Calu3 (cell line): Measurements from ENCODE around the gene BRINP3. TPM values are rescaled to one million over a fixed set of nuclear protein-coding genes. Genes with fewer than 3 reads are reported as not detected.
A peak's percentile ranks its signal among the peaks of the same experiment; 100 is the strongest.
"Not testable (repeated sequence)": the region's sequence is repeated elsewhere in the genome, so short reads cannot be mapped to it uniquely, and the experiment has no call there.

Experiments
- Bru-seq: library from RNA; stranded (reverse); fragments of 400-500 nt; gene quantifications from one replicate; lab custom pipeline; 2021; lab: Mats Ljungman, UMichigan
- BruChase-seq, 2 experiments: library from RNA; stranded (reverse); fragments of 400-500 nt; gene quantifications; one replicate each; lab custom pipeline; 2021; lab: Mats Ljungman, UMichigan
- BruUV-seq: library from RNA; stranded (reverse); fragments of 400-500 nt; replicated peaks from 2 replicates; lab custom pipeline; 2021; lab: Mats Ljungman, UMichigan
- CTCF ChIA-PET: fragments of 300-600 bp; sonication (Branson Sonifier 250); formaldehyde crosslinking; loops from one replicate; lab custom pipeline; 2022; ENCODE audit warnings: antibody characterized with exemption; lab: Charles Lee
- DNase-seq: peaks from one replicate; pipeline ENCODE4 v3.0.0; 2022
- H3K27ac Mint-ChIP-seq: one replicate; pipeline ENCODE4 v1.8.0; 2022; ENCODE audit warnings: mixed read lengths; ENCODE audit not compliant: unreplicated experiment
- H3K27me3 Mint-ChIP-seq: one replicate; pipeline ENCODE4 v1.8.0; 2022; ENCODE audit warnings: mixed read lengths; ENCODE audit not compliant: unreplicated experiment
- H3K36me3 Mint-ChIP-seq: one replicate; pipeline ENCODE4 v1.8.0; 2022; ENCODE audit warnings: mild to moderate bottlenecking, moderate library complexity, mixed read lengths; ENCODE audit not compliant: insufficient read depth, unreplicated experiment
- H3K4me1 Mint-ChIP-seq: one replicate; pipeline ENCODE4 v1.8.0; 2022; ENCODE audit warnings: mild to moderate bottlenecking, low read depth, mixed read lengths; ENCODE audit not compliant: unreplicated experiment
- H3K4me3 Mint-ChIP-seq: one replicate; pipeline ENCODE4 v1.8.0; 2022; ENCODE audit warnings: mild to moderate bottlenecking, low read depth, moderate library complexity, mixed read lengths; ENCODE audit not compliant: unreplicated experiment
- H3K9me3 Mint-ChIP-seq: one replicate; pipeline ENCODE4 v1.8.0; 2022; ENCODE audit warnings: low read depth, mixed read lengths; ENCODE audit not compliant: unreplicated experiment
- intact Hi-C: fragments of 100-400 bp; cut with micrococcal nuclease; formaldehyde crosslinking; loops from one replicate; pipeline ENCODE4 v1.10.0; 2022; ENCODE audit not compliant: unreplicated experiment
- long read RNA-seq: library from polyadenylated mRNA; stranded (forward); transcript quantifications from one replicate; pipeline ENCODE4 v2.0.0, GENCODE V29; 2022
- total RNA-seq: library from RNA; stranded (reverse); gene quantifications from 2 replicates; pipeline ENCODE4 v1.2.3, GENCODE V29; 2022
- TF ChIP-seq, protein P1 (sequence below): fragments of 200-600 bp; IDR thresholded peaks from one replicate; pipeline ENCODE4 v1.8.0; 2022; ENCODE audit warnings: antibody characterized with exemption; ENCODE audit not compliant: unreplicated experiment

BRINP3 gene
- total RNA-seq (not detected in 2 replicates), Bru-seq, nascent RNA (percentile 1 among the genes with signal in this experiment), BruChase-seq, experiment 1, labeled RNA remaining after a 6-hour chase (percentile 0 among the genes with signal in this experiment), BruChase-seq, experiment 2, labeled RNA remaining after a 2-hour chase (percentile 1 among the genes with signal in this experiment)
- long read RNA-seq: 0 reads

- intact Hi-C loops: no loop called here
- H3K4me3 Mint-ChIP-seq: peak within 1 kb of the TSS; percentile 79
- H3K36me3 Mint-ChIP-seq: peaks cover 15% of the 10 kb centered on the region
- no TSS peak for BruUV-seq
- H3K27ac Mint-ChIP-seq: peak within 1 kb of the TSS; percentile 82
- CTCF ChIA-PET: no interaction called here
- DNase-seq: no peak
- no peaks in the 10 kb centered on the region for H3K9me3 Mint-ChIP-seq
- TF ChIP-seq, protein P1, sequence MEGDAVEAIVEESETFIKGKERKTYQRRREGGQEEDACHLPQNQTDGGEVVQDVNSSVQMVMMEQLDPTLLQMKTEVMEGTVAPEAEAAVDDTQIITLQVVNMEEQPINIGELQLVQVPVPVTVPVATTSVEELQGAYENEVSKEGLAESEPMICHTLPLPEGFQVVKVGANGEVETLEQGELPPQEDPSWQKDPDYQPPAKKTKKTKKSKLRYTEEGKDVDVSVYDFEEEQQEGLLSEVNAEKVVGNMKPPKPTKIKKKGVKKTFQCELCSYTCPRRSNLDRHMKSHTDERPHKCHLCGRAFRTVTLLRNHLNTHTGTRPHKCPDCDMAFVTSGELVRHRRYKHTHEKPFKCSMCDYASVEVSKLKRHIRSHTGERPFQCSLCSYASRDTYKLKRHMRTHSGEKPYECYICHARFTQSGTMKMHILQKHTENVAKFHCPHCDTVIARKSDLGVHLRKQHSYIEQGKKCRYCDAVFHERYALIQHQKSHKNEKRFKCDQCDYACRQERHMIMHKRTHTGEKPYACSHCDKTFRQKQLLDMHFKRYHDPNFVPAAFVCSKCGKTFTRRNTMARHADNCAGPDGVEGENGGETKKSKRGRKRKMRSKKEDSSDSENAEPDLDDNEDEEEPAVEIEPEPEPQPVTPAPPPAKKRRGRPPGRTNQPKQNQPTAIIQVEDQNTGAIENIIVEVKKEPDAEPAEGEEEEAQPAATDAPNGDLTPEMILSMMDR: no peak
- H3K27me3 Mint-ChIP-seq: no peaks in the 10 kb centered on the region
- H3K4me1 Mint-ChIP-seq: peaks cover 11% of the 10 kb centered on the region
These were observed at the start of gene BRINP3 for GRCh38 chr1:190477762-190478148. BRINP3 (minus strand) TSS chr1:190477864.

DNA sequence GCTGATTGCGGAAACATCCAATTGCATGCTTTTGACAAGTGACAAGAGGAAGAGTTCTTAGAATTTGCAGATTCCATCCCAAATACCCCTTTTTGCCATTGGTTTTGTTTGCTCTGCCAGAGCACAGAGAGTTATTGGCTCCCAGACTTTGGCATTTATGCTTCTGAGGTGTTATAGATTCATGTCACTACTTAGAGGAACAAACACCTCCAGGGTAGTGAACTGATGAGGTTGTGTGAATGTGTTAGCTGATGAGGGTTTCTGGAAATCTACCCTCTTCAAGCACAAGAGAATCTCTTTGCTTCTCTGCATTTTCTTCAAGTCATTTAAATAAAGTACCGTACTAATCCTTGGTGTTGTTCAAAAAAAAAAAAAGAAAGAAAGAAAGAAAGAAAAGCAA, 33.9 kb upstream of the BRINP3 start:
- no peak overlapping the region for H3K27ac Mint-ChIP-seq
- BruUV-seq: no TSS peak
- DNase-seq: no peak
- H3K27me3 Mint-ChIP-seq: no peaks in the 10 kb centered on the region
- no peaks in the 10 kb centered on the region for H3K36me3 Mint-ChIP-seq
- intact Hi-C loops: no loop called here
- CTCF ChIA-PET: no interaction called here
- H3K4me3 Mint-ChIP-seq: no peak overlapping the region
- H3K9me3 Mint-ChIP-seq: no peaks in the 10 kb centered on the region
- no peaks in the 10 kb centered on the region for H3K4me1 Mint-ChIP-seq
- TF ChIP-seq, protein P1: no peak

- H3K36me3 Mint-ChIP-seq: no peaks in the 10 kb centered on the region
- H3K27ac Mint-ChIP-seq: no peak overlapping the region
- TF ChIP-seq, protein P1: no peak
- H3K4me1 Mint-ChIP-seq: no peaks in the 10 kb centered on the region
- BruUV-seq: no TSS peak
- intact Hi-C loops: no loop called here
- no peak for DNase-seq
- no peaks in the 10 kb centered on the region for H3K9me3 Mint-ChIP-seq
- CTCF ChIA-PET: no interaction called here
- no peaks in the 10 kb centered on the region for H3K27me3 Mint-ChIP-seq
- no peak overlapping the region for H3K4me3 Mint-ChIP-seq
These were observed 29.7 kb upstream of the BRINP3 start for GRCh38 chr1:190507357-190507756.

- BruUV-seq, DNase-seq, H3K27ac Mint-ChIP-seq, H3K9me3 Mint-ChIP-seq, H3K36me3 Mint-ChIP-seq, H3K4me3 Mint-ChIP-seq, H3K4me1 Mint-ChIP-seq, H3K27me3 Mint-ChIP-seq, CTCF ChIA-PET, intact Hi-C loops: not testable (repeated sequence)
These were observed 26.9 kb upstream of the BRINP3 start for GRCh38 chr1:190504539-190504938.

GRCh38 chr1:190497565-190497964, 19.9 kb upstream of the BRINP3 start:
- TF ChIP-seq, protein P1: no peak
- H3K9me3 Mint-ChIP-seq: no peaks in the 10 kb centered on the region
- H3K4me1 Mint-ChIP-seq: no peaks in the 10 kb centered on the region
- no peaks in the 10 kb centered on the region for H3K36me3 Mint-ChIP-seq
- no peak overlapping the region for H3K27ac Mint-ChIP-seq
- no peak for DNase-seq
- intact Hi-C loops: no loop called here
- H3K4me3 Mint-ChIP-seq: no peak overlapping the region
- BruUV-seq: no TSS peak
- H3K27me3 Mint-ChIP-seq: no peaks in the 10 kb centered on the region
- CTCF ChIA-PET: no interaction called here
